Measurements from ENCODE around the gene HOXC13. TPM values are rescaled to one million over a fixed set of nuclear protein-coding genes. Genes with fewer than 3 reads are reported as not detected.

HOXC13 gene
- total RNA-seq, 2 experiments from 2014 or later = not detected

DNA sequence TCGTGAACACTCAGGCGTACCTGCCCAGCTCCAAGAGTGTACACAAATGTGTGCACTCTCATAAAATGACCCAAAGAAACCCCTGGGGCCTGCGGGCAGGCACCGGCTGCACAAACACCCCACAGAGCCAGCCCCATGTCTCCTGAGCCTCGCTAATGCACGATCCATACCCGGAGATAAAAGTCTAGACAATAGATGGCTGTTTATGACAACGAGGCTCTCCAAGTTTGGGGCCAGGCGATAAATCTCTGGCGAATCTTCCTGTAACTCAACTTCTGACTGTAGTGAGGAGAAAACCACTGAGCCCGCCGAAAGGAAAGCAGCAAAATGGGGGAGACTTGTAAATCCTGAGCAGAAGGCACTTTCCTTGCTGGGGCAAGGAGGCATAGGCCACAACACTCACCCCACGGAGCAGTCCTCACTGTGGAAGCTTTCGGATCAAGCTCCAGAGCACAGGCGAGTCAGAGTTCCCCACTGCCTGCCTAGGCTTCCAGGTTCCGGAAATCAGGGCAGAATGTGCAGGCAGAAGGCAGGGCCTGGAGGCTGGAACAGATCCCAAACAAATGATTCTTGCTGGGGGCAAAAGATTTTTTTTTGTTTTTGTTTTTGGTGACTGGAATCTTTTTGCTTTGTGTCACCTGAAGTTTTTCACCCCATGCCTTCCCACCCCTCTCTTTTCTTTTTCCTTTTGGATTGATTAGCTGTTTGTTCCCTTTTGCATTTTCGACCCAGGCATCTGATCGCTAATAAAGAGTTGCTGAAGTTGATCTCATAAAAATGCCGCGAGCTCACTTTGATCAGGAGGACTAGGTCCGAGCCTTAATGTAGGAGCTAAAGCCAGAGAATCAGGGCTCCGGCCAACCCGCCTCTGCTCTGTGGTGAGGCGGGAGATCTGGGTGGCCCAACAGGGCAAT lies 29.8 kb downstream of the HOXC13 start:
- Mint-ChIP-seq H3K27ac (no peak overlapping the region), H3K4me1 (peaks cover 29% of the 10 kb centered on the region), H3K27me3 (peaks cover 100% of the 10 kb centered on the region), H3K36me3 (peaks cover 11% of the 10 kb centered on the region), H3K4me3 (no peak overlapping the region), H3K9me3 (peaks cover 6% of the 10 kb centered on the region)
- no peak for DNase-seq

DNA sequence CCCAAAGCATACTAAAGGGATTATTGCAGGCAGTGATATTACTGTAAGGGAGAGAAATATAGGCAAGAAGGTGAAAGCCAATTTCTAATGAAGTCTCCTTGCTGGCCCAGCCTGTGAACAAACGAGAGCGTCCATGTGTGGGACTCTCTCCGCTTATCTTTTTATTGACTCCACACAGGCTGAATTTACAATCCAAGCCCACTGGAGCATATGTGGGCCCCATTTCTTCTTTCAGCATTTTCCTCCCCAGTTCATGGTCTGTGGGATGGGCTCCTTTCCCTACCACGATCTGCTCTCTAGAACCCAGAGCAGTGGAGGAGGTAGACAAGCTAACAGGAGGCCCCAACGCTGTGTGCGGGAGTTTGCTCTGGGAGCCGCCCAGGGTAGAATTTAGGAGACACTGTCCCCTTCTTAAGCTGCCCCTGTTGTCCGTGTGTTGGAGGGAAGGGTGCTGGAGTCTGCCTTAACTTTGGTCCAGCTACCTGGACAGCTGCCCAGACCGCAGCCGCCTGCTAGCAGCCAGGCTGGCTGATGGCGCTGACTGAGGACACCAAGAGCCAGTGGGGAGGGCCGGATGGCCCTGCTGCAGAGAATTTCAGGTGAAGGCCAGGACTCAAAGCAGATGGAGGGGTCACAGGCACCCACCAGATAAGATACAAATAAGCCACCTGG lies 31.1 kb downstream of the HOXC13 start:
- Mint-ChIP-seq H3K36me3 (peaks cover 10% of the 10 kb centered on the region), H3K4me3 (no peak overlapping the region), H3K27me3 (peaks cover 97% of the 10 kb centered on the region), H3K9me3 (peaks cover 6% of the 10 kb centered on the region), H3K27ac (no peak overlapping the region), H3K4me1 (peaks cover 24% of the 10 kb centered on the region)
- no peak for DNase-seq

DNA sequence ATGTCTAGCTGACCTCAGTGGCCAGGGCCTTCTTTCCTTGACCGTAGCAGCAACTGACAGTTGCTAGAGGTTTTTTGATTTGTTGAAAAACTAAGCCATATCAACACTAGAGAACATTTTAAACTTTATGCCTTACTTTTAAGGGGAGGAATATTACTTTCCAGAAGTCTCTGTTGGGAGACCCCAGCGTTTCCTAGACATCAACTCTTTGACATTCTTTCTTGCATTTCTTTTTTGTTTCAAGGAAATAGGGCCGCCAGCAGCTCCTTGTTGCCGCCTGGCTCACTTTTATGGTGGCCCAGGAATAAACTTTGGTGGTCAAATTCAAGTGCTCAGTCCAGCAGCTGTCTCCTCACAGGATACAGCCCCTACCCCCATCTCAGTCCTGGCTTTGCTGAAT lies 31.8 kb downstream of the HOXC13 start:
- H3K36me3 Mint-ChIP-seq = peaks cover 8% of the 10 kb centered on the region
- DNase-seq = no peak

DNA sequence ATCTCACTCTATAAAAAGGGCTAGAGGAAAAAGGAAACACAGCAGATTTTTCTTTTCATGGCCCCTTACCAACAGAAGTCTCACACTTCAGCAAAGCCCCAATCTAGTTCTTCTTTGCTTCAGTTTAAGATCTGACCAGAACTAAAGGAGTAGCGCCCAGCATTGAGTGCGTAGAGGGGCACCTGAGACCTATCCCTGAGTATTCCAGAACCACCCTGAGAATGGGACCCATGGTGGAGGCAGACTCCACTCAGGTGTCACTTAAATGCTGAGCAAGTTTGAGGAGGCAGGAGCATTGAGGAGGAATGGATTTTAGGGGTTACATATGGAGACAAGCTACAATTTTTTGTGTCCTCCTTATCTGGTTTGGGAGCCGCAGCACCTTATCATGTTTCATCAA lies 32.5 kb downstream of the HOXC13 start:
- H3K27ac Mint-ChIP-seq = no peak overlapping the region
- no peak for DNase-seq
- H3K27me3 Mint-ChIP-seq = peaks cover 97% of the 10 kb centered on the region
- peaks cover 6% of the 10 kb centered on the region for H3K36me3 Mint-ChIP-seq
- peaks cover 22% of the 10 kb centered on the region for H3K4me1 Mint-ChIP-seq
- no peak overlapping the region for H3K4me3 Mint-ChIP-seq
- H3K9me3 Mint-ChIP-seq = peaks cover 9% of the 10 kb centered on the region

More for the DNA sequence above, 31.8 kb downstream of the HOXC13 start:
- Mint-ChIP-seq H3K4me3 (no peak overlapping the region), H3K27me3 (peaks cover 97% of the 10 kb centered on the region), H3K9me3 (peaks cover 6% of the 10 kb centered on the region), H3K4me1 (peaks cover 21% of the 10 kb centered on the region), H3K27ac (no peak overlapping the region)

- DNase-seq = no peak
- Mint-ChIP-seq H3K27me3 (peaks cover 97% of the 10 kb centered on the region), H3K9me3 (peaks cover 9% of the 10 kb centered on the region), H3K36me3 (peaks cover 6% of the 10 kb centered on the region), H3K4me3 (no peak overlapping the region), H3K27ac (no peak overlapping the region), H3K4me1 (peaks cover 16% of the 10 kb centered on the region)
These were observed 33.1 kb downstream of the HOXC13 start for GRCh38 chr12:53971686-53972085.

- Mint-ChIP-seq H3K4me3 (no peak overlapping the region), H3K27ac (no peak overlapping the region)
- no peak for DNase-seq
These were observed 33.6 kb downstream of the HOXC13 start for GRCh38 chr12:53972152-53972702.

GRCh38 chr12:53972722-53973235 lies 34.1 kb downstream of the HOXC13 start, which contains the start of gene HOXC11:
Gene HOXC11 (plus strand): TSS chr12:53973126. CDS start chr12:53973242, 116 bp downstream.
- Mint-ChIP-seq H3K27ac (peak within 1 kb of the TSS; percentile 57), H3K36me3 (peaks cover 6% of the 10 kb centered on the region), H3K4me1 (peaks cover 15% of the 10 kb centered on the region), H3K4me3 (peak within 1 kb of the TSS; percentile 29), H3K9me3 (peaks cover 9% of the 10 kb centered on the region), H3K27me3 (peaks cover 97% of the 10 kb centered on the region)
- no peak for DNase-seq

More at GRCh38 chr12:53972152-53972702, 33.6 kb downstream of the HOXC13 start:
- H3K36me3 Mint-ChIP-seq = peaks cover 6% of the 10 kb centered on the region
- peaks cover 15% of the 10 kb centered on the region for H3K4me1 Mint-ChIP-seq
- peaks cover 9% of the 10 kb centered on the region for H3K9me3 Mint-ChIP-seq
- peaks cover 97% of the 10 kb centered on the region for H3K27me3 Mint-ChIP-seq

GRCh38 chr12:53973236-53974042 lies 34.8 kb downstream of the HOXC13 start:
- H3K27ac Mint-ChIP-seq = no peak overlapping the region
- peaks cover 97% of the 10 kb centered on the region for H3K27me3 Mint-ChIP-seq
- no peak for DNase-seq
- peak overlapping the region; percentile 29 for H3K4me3 Mint-ChIP-seq
- H3K9me3 Mint-ChIP-seq = peaks cover 9% of the 10 kb centered on the region
- peaks cover 19% of the 10 kb centered on the region for H3K4me1 Mint-ChIP-seq
- H3K36me3 Mint-ChIP-seq = peaks cover 6% of the 10 kb centered on the region

- Mint-ChIP-seq H3K4me1 (peaks cover 19% of the 10 kb centered on the region), H3K9me3 (peaks cover 9% of the 10 kb centered on the region), H3K36me3 (peaks cover 6% of the 10 kb centered on the region), H3K27ac (no peak within 1 kb of the TSS), H3K4me3 (peak within 1 kb of the TSS; percentile 47), H3K27me3 (peaks cover 97% of the 10 kb centered on the region)
- no peak for DNase-seq
These were observed 35.7 kb downstream of the HOXC13 start, which contains the start of gene HOTAIR for GRCh38 chr12:53974084-53975063. Gene HOTAIR (minus strand): TSS chr12:53974954.

GRCh38 chr12:53975064-53975471 lies 36.4 kb downstream of the HOXC13 start:
- Mint-ChIP-seq H3K4me3 (peak overlapping the region; percentile 32), H3K9me3 (peaks cover 9% of the 10 kb centered on the region), H3K27ac (no peak overlapping the region), H3K27me3 (peaks cover 97% of the 10 kb centered on the region), H3K36me3 (peaks cover 6% of the 10 kb centered on the region), H3K4me1 (peaks cover 19% of the 10 kb centered on the region)
- DNase-seq = no peak

DNA sequence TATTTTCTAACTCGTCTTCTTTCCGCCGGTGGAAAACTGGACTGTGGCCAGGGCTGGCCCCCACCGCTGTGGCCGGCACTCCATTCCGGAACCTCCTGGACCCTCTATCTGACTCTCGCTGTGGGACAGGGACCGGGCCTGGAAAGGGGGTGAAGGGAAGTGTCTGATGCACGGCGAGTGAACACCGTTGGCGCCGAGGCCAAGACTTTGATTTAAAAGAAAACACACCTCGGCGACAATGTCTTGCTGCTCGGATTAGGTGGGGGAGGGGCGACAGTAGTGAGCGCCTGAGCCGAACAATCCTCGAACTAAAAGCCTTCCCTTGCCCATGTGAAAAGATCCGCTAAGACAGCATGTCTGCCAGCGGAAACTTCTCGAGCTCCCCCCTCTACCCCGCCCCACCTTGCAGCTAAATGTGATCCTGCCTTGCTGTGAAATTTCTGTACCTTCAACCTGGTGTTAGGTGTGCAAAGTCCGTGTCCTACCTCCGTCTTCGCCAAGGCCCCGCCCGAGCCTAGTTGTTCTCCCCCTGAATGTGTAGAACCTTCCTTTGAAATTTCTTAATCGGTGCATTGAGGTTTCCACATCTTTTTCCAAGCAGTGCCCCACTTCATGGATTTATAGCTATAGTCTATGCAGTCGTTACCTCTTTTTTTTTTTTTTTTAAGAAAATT lies 37.0 kb downstream of the HOXC13 start:
- no peak for DNase-seq
- Mint-ChIP-seq H3K27me3 (peaks cover 97% of the 10 kb centered on the region), H3K4me3 (peak overlapping the region; percentile 34), H3K9me3 (peaks cover 9% of the 10 kb centered on the region), H3K4me1 (peaks cover 22% of the 10 kb centered on the region), H3K36me3 (peaks cover 6% of the 10 kb centered on the region), H3K27ac (no peak overlapping the region)

DNA sequence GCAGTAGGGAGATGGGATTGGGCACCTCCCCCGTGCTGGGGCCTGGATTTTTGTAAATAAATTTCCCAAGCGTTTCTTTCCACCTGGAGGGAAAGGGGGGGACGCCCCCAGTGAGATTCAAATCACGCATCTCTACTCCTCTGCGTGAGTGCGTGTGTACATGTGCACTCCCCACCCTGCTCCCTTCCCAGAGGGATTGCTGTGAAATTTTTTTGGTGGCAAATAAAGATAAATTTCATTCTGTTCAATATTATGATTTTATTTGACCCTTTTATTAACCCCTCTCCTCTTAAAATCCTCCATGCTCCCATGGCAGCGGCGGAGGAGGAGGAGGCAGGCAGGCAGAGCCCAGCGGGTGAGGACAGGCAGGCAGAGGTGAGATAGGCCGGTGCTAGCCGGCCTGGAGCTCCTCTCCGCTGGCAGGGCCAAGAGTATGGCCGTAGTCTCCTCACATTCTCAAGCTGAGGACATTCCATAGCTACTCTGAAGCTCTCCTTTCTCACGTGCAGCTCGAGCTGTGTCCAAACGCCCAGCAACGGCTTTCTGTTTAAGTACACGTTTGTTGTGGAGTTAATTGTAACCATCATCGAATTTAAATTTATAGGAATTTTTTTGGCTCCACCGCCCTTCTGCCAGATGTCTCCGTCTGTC lies 37.7 kb downstream of the HOXC13 start:
- Mint-ChIP-seq H3K4me3 (no peak overlapping the region), H3K9me3 (peaks cover 9% of the 10 kb centered on the region), H3K27me3 (peaks cover 97% of the 10 kb centered on the region), H3K36me3 (peaks cover 6% of the 10 kb centered on the region), H3K4me1 (peaks cover 22% of the 10 kb centered on the region), H3K27ac (no peak overlapping the region)
- DNase-seq = no peak
